NT2/D1 (cell line): Measurements from ENCODE around the gene FKBP14.
"Not testable (repeated sequence)": the region's sequence is repeated elsewhere in the genome, so short reads cannot be mapped to it uniquely, and the experiment has no call there.

Experiments
- DNase-seq: peaks from one replicate; pipeline ENCODE4 v3.0.0-alpha.2; 2011; ENCODE audit warnings: low read depth, low spot score
- H3K27me3 ChIP-seq: 2 replicates; pipeline ENCODE4 v1.6.0; 2011; ENCODE audit warnings: mild to moderate bottlenecking; ENCODE audit not compliant: insufficient read length, insufficient read depth
- H3K36me3 ChIP-seq: 2 replicates; pipeline ENCODE4 v1.6.1; 2011; ENCODE audit warnings: mild to moderate bottlenecking, low read length, mixed read lengths; ENCODE audit not compliant: insufficient read depth, insufficient read length
- H3K4me1 ChIP-seq: 2 replicates; pipeline ENCODE4 v1.5.1; 2011; ENCODE audit not compliant: insufficient read depth, insufficient read length
- H3K4me3 ChIP-seq: 2 replicates; pipeline ENCODE4 v1.5.1; 2011; ENCODE audit warnings: low read depth; ENCODE audit not compliant: insufficient read length
- H3K9ac ChIP-seq: 2 replicates; pipeline ENCODE4 v1.6.0; 2011; ENCODE audit warnings: low read depth; ENCODE audit not compliant: insufficient read length
- H3K9me3 ChIP-seq: 2 replicates; pipeline ENCODE4 v1.5.1; 2011; ENCODE audit warnings: mild to moderate bottlenecking, low read length; ENCODE audit not compliant: insufficient read depth
- SUZ12 ChIP-seq: IDR thresholded peaks from 2 replicates; pipeline ENCODE4 v1.6.1; 2011; ENCODE audit not compliant: insufficient read length, insufficient read depth; ENCODE audit errors: extremely low read depth
- YY1 ChIP-seq: IDR thresholded peaks from 2 replicates; pipeline ENCODE4 v1.6.1; 2011; ENCODE audit not compliant: insufficient read length, insufficient read depth
- ZNF274 ChIP-seq: IDR thresholded peaks from 2 replicates; pipeline ENCODE4 v1.6.1; 2011; ENCODE audit warnings: mild to moderate bottlenecking, low read depth, low read length

Gene FKBP14

GRCh38 chr7:29965030-29965429 is 61.5 kb downstream of the FKBP14 start:
- Histone ChIP-seq H3K9ac (no peak overlapping the region), H3K36me3 (peaks cover 70% of the 10 kb centered on the region), H3K27me3 (no peaks in the 10 kb centered on the region), H3K9me3 (peaks cover 9% of the 10 kb centered on the region; the same call in 1 of the 2 replicates), H3K4me1 (peaks cover 7% of the 10 kb centered on the region), H3K4me3 (no peak overlapping the region)
- no peak for TF ChIP-seq ZNF274
- TF ChIP-seq SUZ12: no peak
- no peak for TF ChIP-seq YY1
- DNase-seq: no peak

GRCh38 chr7:29962035-29962434 is 64.5 kb downstream of the FKBP14 start:
- TF ChIP-seq YY1: no peak
- TF ChIP-seq ZNF274: no peak
- no peak for TF ChIP-seq SUZ12
- peaks cover 73% of the 10 kb centered on the region for H3K36me3 ChIP-seq
- no peaks in the 10 kb centered on the region for H3K4me1 ChIP-seq
- no peak overlapping the region for H3K9ac ChIP-seq
- DNase-seq: no peak
- no peaks in the 10 kb centered on the region for H3K27me3 ChIP-seq
- no peak overlapping the region for H3K4me3 ChIP-seq
- H3K9me3 ChIP-seq: peaks cover 9% of the 10 kb centered on the region; the same call in 1 of the 2 replicates

GRCh38 chr7:29961611-29962010 is 64.9 kb downstream of the FKBP14 start:
- not testable (repeated sequence) for H3K9me3 ChIP-seq, H3K9ac ChIP-seq, H3K4me3 ChIP-seq, H3K4me1 ChIP-seq, DNase-seq, H3K27me3 ChIP-seq
- H3K36me3 ChIP-seq: peaks cover 73% of the 10 kb centered on the region
